Renal cortical epithelial cell (primary cell): Measurements from ENCODE around the gene IL1R2. TPM values are rescaled to one million over a fixed set of nuclear protein-coding genes. Genes with fewer than 3 reads are reported as not detected.

Experiments
- DNase-seq: peaks from one replicate; pipeline ENCODE4 v3.0.0-alpha.2; 2011; ENCODE audit warnings: low read depth
- total RNA-seq: library from RNA; depleted of rRNA; stranded (reverse); fragments of >200 nt; gene quantifications from 2 replicates; pipeline ENCODE4 v1.2.3, GENCODE V29; 2014

IL1R2 gene
- total RNA-seq, 1 donor from 2014 or later, result 0.89 TPM

GRCh38 chr2:102020596-102021170 lies 28.9 kb downstream of the IL1R2 start:
- DNase-seq, result peak; percentile 75

- DNase-seq, result no peak
Measured at GRCh38 chr2:102021779-102022178, 30.0 kb downstream of the IL1R2 start.

GRCh38 chr2:102022884-102023539 lies 31.3 kb downstream of the IL1R2 start:
- peak; percentile 70 for DNase-seq

- DNase-seq, result no peak
Measured at GRCh38 chr2:102024410-102024809, 32.6 kb downstream of the IL1R2 start.

- peak; percentile 92 for DNase-seq
Measured at GRCh38 chr2:102025016-102025501, 33.3 kb downstream of the IL1R2 start.

GRCh38 chr2:102025583-102026267 lies 34.0 kb downstream of the IL1R2 start:
- peak; percentile 40 for DNase-seq

GRCh38 chr2:102027036-102027980 lies 35.5 kb downstream of the IL1R2 start:
- peak; percentile 84 for DNase-seq

- no peak for DNase-seq
Measured at GRCh38 chr2:102028470-102028869, 36.7 kb downstream of the IL1R2 start.

GRCh38 chr2:102029405-102029804 lies 37.6 kb downstream of the IL1R2 start:
- no peak for DNase-seq

- no peak for DNase-seq
Measured at GRCh38 chr2:102029952-102030351, 38.2 kb downstream of the IL1R2 start.

GRCh38 chr2:102030502-102030854 lies 38.7 kb downstream of the IL1R2 start:
- no peak for DNase-seq

- DNase-seq, result no peak
Measured at GRCh38 chr2:102030855-102031527, 39.2 kb downstream of the IL1R2 start.

GRCh38 chr2:102032368-102033030 lies 40.7 kb downstream of the IL1R2 start:
- peak; percentile 42 for DNase-seq

- peak; percentile 98 for DNase-seq
Measured at GRCh38 chr2:102033031-102033749, 41.4 kb downstream of the IL1R2 start.

GRCh38 chr2:102033750-102034682 lies 42.3 kb downstream of the IL1R2 start:
- no peak for DNase-seq

- DNase-seq, result no peak
Measured at GRCh38 chr2:102034683-102035548, 43.2 kb downstream of the IL1R2 start.

- no peak for DNase-seq
Measured at GRCh38 chr2:102037681-102038080, 45.9 kb downstream of the IL1R2 start.

- DNase-seq, result peak; percentile 62
Measured at GRCh38 chr2:102040229-102040628, 48.5 kb downstream of the IL1R2 start.
